Measurements from ENCODE around the gene TEKT3.

DNA sequence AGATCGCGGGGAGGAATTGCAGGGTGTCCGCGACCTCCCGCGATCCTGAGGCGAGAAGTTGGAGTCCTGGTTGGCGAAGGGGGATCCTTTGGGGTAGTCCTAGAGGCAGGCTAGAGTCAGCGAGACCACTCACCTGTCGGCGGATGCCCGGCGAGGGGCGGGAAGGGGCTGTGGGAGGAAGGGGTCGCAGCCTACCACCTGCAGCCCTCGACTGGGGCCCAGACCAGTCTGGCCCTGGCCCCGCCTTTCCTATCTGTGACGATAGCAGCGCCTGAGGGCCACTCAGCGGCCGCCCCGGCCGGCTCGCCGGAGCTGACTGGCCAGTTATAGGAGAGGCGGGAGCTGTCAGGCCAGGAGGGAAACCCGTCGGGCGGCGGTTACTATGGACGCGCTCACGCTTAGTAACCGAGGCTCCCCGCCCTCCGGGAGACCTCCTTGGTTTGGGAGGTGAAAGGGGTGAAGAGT is at the start of gene TEKT3:
- no peak for TF ChIP-seq POLR2AphosphoS5 (IDR thresholded peaks at IDR 0.05)
- TF ChIP-seq, protein P1, sequence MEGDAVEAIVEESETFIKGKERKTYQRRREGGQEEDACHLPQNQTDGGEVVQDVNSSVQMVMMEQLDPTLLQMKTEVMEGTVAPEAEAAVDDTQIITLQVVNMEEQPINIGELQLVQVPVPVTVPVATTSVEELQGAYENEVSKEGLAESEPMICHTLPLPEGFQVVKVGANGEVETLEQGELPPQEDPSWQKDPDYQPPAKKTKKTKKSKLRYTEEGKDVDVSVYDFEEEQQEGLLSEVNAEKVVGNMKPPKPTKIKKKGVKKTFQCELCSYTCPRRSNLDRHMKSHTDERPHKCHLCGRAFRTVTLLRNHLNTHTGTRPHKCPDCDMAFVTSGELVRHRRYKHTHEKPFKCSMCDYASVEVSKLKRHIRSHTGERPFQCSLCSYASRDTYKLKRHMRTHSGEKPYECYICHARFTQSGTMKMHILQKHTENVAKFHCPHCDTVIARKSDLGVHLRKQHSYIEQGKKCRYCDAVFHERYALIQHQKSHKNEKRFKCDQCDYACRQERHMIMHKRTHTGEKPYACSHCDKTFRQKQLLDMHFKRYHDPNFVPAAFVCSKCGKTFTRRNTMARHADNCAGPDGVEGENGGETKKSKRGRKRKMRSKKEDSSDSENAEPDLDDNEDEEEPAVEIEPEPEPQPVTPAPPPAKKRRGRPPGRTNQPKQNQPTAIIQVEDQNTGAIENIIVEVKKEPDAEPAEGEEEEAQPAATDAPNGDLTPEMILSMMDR (IDR thresholded peaks at IDR 0.05): no peak
